ENCODE measurements around the gene TXNRD3. TPM values are rescaled to one million over a fixed set of nuclear protein-coding genes. Genes with fewer than 3 reads are reported as not detected.

Gene TXNRD3
- total RNA-seq, 1 donor from 2014 or later = 4.1 TPM

- TF ChIP-seq, protein P1, sequence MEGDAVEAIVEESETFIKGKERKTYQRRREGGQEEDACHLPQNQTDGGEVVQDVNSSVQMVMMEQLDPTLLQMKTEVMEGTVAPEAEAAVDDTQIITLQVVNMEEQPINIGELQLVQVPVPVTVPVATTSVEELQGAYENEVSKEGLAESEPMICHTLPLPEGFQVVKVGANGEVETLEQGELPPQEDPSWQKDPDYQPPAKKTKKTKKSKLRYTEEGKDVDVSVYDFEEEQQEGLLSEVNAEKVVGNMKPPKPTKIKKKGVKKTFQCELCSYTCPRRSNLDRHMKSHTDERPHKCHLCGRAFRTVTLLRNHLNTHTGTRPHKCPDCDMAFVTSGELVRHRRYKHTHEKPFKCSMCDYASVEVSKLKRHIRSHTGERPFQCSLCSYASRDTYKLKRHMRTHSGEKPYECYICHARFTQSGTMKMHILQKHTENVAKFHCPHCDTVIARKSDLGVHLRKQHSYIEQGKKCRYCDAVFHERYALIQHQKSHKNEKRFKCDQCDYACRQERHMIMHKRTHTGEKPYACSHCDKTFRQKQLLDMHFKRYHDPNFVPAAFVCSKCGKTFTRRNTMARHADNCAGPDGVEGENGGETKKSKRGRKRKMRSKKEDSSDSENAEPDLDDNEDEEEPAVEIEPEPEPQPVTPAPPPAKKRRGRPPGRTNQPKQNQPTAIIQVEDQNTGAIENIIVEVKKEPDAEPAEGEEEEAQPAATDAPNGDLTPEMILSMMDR (IDR thresholded peaks at IDR 0.05; ENCODE audit: borderline replicate concordance) = no peak
- intact Hi-C loops (cut with micrococcal nuclease) = no loop called here
- Histone ChIP-seq H3K27me3 (ENCODE audit: low read depth) (peaks cover 38% of the 10 kb centered on the region), H3K4me1 (peaks cover 4% of the 10 kb centered on the region), H3K9me3 (replicated peaks) (no peaks in the 10 kb centered on the region), H3K27ac (replicated peaks) (no peak overlapping the region), H3K36me3 (no peaks in the 10 kb centered on the region), H3K4me3 (no peak overlapping the region)
- DNase-seq = no peak
These were observed 11.2 kb upstream of the TXNRD3 start for GRCh38 chr3:126665959-126666657.

GRCh38 chr3:126665221-126665936 lies 10.5 kb upstream of the TXNRD3 start:
- Histone ChIP-seq H3K4me3 (no peak overlapping the region), H3K36me3 (no peaks in the 10 kb centered on the region)

GRCh38 chr3:126664591-126665214 lies 9.8 kb upstream of the TXNRD3 start:
- TF ChIP-seq, protein P1 (IDR thresholded peaks at IDR 0.05; ENCODE audit: borderline replicate concordance) = no peak
- Histone ChIP-seq H3K9me3 (replicated peaks) (no peaks in the 10 kb centered on the region), H3K4me1 (peaks cover 4% of the 10 kb centered on the region), H3K27ac (replicated peaks) (no peak overlapping the region), H3K4me3 (no peak overlapping the region), H3K27me3 (ENCODE audit: low read depth) (peaks cover 52% of the 10 kb centered on the region), H3K36me3 (no peaks in the 10 kb centered on the region)
- no peak for DNase-seq
- intact Hi-C loops (cut with micrococcal nuclease) = no loop called here

More at GRCh38 chr3:126665221-126665936, 10.5 kb upstream of the TXNRD3 start:
- H3K27ac ChIP-seq (replicated peaks) = no peak overlapping the region
- H3K9me3 ChIP-seq (replicated peaks) = no peaks in the 10 kb centered on the region
- DNase-seq = no peak
- intact Hi-C loops (cut with micrococcal nuclease) = no loop called here
- H3K27me3 ChIP-seq (ENCODE audit: low read depth) = peaks cover 45% of the 10 kb centered on the region
- TF ChIP-seq, protein P1 (IDR thresholded peaks at IDR 0.05; ENCODE audit: borderline replicate concordance) = no peak
- peaks cover 4% of the 10 kb centered on the region for H3K4me1 ChIP-seq

DNA sequence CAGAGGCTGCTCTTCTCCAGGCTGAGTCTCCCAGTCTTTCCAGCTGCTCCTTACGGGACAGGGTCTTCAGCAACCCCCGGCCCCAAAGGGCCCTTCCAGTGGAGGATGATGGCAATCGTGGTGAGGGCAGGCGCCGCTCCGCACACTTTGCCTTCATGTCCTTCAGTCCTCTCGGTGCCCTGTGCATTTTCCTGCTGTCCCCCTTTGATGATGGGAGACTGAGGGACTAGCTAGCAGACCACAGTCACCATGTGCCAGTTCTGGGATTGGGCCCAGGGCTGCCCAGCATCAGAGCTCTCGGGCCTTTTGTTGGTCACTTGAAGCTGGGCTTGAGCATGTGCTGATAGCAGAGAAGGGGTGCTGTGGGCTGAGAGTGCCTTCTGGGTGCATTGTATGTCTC lies 8.8 kb upstream of the TXNRD3 start:
- H3K9me3 ChIP-seq (replicated peaks) = no peaks in the 10 kb centered on the region
- H3K36me3 ChIP-seq = no peaks in the 10 kb centered on the region
- H3K27me3 ChIP-seq (ENCODE audit: low read depth) = peaks cover 60% of the 10 kb centered on the region
- no peak for DNase-seq
- no peak overlapping the region for H3K4me3 ChIP-seq
- intact Hi-C loops (cut with micrococcal nuclease) = no loop called here
- TF ChIP-seq, protein P1 (IDR thresholded peaks at IDR 0.05; ENCODE audit: borderline replicate concordance) = no peak
- H3K27ac ChIP-seq (replicated peaks) = no peak overlapping the region
- peaks cover 4% of the 10 kb centered on the region for H3K4me1 ChIP-seq

- no peak for DNase-seq
- Histone ChIP-seq H3K36me3 (no peaks in the 10 kb centered on the region), H3K4me1 (peaks cover 4% of the 10 kb centered on the region), H3K27me3 (ENCODE audit: low read depth) (peaks cover 60% of the 10 kb centered on the region), H3K9me3 (replicated peaks) (no peaks in the 10 kb centered on the region), H3K27ac (replicated peaks) (no peak overlapping the region), H3K4me3 (no peak overlapping the region)
- intact Hi-C loops (cut with micrococcal nuclease) = no loop called here
- TF ChIP-seq, protein P1 (IDR thresholded peaks at IDR 0.05; ENCODE audit: borderline replicate concordance) = no peak
These were observed 8.3 kb upstream of the TXNRD3 start for GRCh38 chr3:126663257-126663656.

Measured in left ventricle myocardium inferior (tissue), 1 donor.